Cerebellar cortex (tissue), 1 donor: ENCODE results near the gene ADRM1.

Experiments
- DNase-seq: peaks from one replicate; pipeline ENCODE4 v3.0.0-alpha.2; 2015; ENCODE audit warnings: low spot score

ADRM1 gene

GRCh38 chr20:62355878-62356588, 53.2 kb downstream of the ADRM1 start:
- DNase-seq = peak; percentile 70

- no peak for DNase-seq
Observed at GRCh38 chr20:62356589-62357186, 53.9 kb downstream of the ADRM1 start.

GRCh38 chr20:62357187-62357667, 54.4 kb downstream of the ADRM1 start:
- DNase-seq = peak; percentile 72

- DNase-seq = no peak
Observed at GRCh38 chr20:62357681-62358080, 54.9 kb downstream of the ADRM1 start.
